KOPT-K1 (cell line): ENCODE measurements around the gene PI4KA.

Experiments
- H3K27ac ChIP-seq: fragments of 200-600 bp; sonication (generic); 2 replicates; pipeline ENCODE4 v1.5.1; 2016; ENCODE audit warnings: antibody characterized with exemption, mild to moderate bottlenecking, low read depth, low read length; ENCODE audit not compliant: poor library complexity, severe bottlenecking
- H3K36me3 ChIP-seq: fragments of 200-600 bp; sonication (generic); 2 replicates; pipeline ENCODE4 v1.5.1; 2017; ENCODE audit warnings: antibody characterized with exemption, mild to moderate bottlenecking, low read length, moderate library complexity; ENCODE audit not compliant: insufficient read depth
- H3K9me3 ChIP-seq: fragments of 200-600 bp; sonication (generic); 2 replicates; pipeline ENCODE4 v1.5.1; 2017; ENCODE audit warnings: antibody characterized with exemption, low read length, mild to moderate bottlenecking; ENCODE audit not compliant: insufficient read depth, poor library complexity, severe bottlenecking

The PI4KA gene

DNA sequence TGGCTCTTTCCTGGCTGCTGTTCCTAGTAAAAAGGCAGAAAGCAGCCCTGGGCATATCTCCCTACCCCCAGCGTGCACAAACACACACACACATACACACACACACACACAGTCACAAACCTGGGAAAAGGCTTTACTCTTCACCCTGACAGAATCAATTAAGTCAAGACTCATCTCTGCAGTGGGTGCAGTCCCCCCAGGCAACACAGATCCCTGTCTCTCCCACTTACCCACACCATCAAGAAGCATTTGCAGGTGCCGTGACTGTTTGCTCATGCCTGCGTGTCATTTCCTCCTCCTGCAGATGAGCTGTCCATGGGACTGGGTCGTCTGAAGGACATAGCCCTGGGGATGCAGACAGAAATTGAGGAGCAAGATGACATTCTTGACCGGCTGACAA, 28.8 kb upstream of the PI4KA start:
- Histone ChIP-seq H3K36me3 (peaks cover 73% of the 10 kb centered on the region), H3K27ac (no peak overlapping the region)

DNA sequence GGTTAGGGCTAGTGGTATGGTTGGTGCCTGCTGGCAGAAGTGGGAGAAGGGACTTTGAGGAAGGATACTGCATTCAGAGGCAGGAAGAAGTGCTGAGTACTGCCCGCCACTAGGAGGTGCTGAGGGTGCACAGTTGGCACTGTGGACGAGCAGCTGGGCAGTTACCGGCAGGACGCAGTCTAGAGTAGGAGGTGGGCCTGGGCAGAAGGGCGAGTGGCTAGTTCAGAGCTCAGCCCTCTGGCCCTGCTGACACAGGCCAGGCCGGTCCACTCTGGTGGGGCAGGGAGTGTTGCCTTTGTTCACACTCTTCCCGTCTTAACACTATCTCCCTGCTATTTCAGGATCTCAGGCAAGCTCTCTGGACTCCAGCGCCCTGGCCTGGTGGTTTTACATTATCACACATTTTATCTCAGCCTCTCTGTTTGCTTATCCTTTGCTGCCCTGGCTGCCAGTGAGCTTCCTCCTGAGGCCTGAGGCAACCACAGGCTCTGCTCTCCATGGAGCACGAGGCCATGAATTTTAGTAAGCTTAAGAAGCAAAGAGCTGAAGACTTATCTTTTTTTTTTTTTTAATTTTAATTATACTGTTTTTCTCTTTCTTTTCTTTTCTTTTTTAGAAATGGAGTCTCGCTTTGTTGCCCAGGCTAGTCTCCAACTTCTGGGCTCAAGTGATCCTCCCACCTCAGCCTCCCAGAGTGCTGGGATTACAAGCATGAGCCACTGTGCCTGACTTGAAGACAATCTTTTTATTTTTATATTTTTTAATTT, 27.1 kb upstream of the PI4KA start:
- H3K36me3 ChIP-seq, result peaks cover 89% of the 10 kb centered on the region
- H3K27ac ChIP-seq, result no peak overlapping the region
- no peaks in the 10 kb centered on the region for H3K9me3 ChIP-seq

More for the DNA sequence above, 28.8 kb upstream of the PI4KA start:
- H3K9me3 ChIP-seq, result no peaks in the 10 kb centered on the region

DNA sequence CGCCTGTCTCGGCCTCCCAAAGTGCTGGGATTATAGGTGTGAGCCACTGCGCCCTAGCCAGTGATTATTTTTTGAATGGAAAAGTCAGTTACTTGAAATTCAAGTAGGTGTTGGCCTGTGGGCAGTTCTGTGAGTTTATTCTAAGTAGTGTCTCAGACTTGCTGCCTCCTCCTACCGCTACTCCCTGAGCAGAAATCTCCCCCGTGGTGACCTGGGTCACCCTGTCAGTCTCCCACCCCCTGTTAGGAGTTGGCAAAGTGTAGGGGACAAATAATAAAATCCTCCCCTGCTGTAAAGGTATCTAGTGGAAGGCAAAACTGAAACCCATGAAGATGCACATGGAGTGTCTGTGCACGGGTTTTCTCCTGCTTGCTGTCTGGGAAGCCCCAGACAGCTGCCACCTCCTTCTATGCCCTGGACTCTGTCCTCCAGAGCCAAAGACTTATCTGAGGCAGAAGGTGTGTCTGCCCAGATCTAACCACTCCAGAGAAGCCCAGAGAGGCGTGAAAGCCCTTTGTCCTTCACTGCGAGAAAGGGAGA, 26.5 kb upstream of the PI4KA start:
- Histone ChIP-seq H3K27ac (no peak overlapping the region), H3K9me3 (no peaks in the 10 kb centered on the region), H3K36me3 (peaks cover 89% of the 10 kb centered on the region)

DNA sequence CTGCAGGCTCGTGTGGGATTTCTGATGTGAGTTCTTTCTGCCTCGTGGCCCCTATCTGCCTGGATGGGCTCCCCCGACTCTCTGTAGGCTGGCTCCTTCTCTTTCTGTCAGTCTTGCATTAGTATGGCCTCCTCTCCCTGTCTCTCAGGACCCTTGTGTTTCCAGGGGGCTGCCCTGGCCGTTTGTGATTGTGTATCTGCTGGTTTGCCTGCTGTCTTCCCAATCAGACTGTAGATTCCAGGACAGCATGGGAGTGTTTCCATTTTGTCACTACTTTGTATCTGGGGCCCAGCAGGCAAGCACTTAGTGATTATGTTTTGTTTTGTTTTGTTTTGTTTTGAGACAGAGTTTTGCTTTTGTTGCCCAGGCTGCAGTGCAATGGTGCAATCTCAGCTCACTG, 25.8 kb upstream of the PI4KA start:
- no peaks in the 10 kb centered on the region for H3K9me3 ChIP-seq
- peaks cover 83% of the 10 kb centered on the region for H3K36me3 ChIP-seq
- H3K27ac ChIP-seq, result no peak overlapping the region

DNA sequence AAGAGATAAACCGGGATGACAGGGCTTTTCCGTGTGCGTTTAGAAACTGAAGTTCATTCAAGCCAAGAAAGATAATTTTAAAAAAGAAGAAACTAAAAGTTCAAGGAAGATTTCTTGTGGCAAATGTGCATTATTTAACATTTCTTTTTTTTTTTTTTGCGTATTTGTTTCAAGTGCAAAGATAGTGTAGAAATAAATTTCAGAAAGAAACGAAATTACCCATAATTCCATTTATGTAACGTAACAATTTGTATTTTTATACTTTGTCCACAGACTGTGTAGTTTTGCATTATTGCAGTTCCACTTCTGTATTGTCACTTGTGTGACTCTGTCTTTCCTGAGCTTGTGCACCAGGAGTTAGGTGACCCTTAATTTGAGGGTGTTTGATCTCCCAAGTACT, 24.2 kb upstream of the PI4KA start:
- peaks cover 68% of the 10 kb centered on the region for H3K36me3 ChIP-seq

DNA sequence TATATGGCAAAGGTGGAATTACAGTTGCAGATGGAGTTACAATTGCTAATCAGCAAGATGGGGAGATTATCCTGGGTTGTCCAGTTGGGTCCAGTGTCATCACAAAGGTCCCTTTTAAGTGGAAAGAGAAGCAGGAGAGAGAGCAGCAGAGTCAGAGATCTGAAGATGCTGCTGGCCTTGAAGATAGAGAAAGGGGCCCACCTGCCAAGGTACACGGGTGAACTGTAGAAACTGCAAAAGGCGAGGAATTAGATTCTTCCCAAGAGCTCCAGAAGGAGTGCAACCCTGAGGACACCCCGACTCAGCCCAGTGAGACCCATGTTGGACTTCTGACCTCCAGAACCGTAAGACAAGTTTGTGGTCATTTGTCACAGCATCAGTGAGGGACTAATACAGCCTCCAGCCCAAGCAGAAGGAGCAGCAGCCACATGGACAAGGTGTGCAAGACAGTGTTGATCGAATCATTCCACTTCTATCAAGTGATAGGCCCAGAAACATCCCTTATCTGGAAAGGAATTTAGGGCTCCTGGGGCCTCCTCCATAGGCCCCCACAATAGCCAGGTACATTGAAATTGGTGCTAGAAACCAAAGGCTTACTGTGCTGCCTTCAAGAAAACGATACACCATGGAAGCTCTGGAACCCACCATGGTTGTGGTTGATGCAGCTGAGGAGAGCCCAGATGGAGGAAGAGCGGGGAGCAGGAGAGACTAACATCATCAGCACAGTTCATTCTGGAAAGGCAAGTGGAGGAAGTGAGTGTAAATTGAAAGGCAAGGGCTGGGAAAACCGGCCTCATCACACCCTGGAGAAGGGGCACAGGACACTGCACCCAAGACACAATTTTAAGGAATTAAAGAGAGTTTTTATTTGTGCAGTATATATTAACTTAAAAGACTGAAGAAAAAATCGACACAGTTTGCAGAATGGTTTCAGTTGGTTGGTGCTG, 23.5 kb upstream of the PI4KA start:
- Histone ChIP-seq H3K9me3 (no peaks in the 10 kb centered on the region), H3K27ac (no peak overlapping the region), H3K36me3 (peaks cover 68% of the 10 kb centered on the region)

More for the DNA sequence above, 24.2 kb upstream of the PI4KA start:
- Histone ChIP-seq H3K9me3 (no peaks in the 10 kb centered on the region), H3K27ac (no peak overlapping the region)

DNA sequence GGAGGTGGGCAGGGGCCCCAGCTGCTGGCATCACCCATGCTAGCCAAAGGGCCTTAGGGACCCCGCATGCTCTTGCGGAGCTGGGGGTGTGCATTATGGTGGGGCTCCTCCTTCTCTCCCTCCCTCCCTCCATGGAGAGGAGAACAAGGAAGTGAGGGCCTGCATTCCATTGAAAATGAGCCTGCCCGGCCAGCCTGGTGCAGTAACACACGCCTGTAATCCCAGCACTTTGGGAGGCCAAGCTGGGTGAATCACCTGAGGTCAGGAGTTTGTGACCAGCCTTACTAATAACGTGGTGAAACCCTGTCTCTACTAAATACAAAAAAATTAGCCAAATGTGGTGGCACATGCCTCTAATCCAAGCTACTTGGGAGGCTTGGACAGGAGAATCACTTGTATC, 22.6 kb upstream of the PI4KA start:
- Histone ChIP-seq H3K27ac (no peak overlapping the region), H3K9me3 (no peaks in the 10 kb centered on the region), H3K36me3 (peaks cover 68% of the 10 kb centered on the region)

DNA sequence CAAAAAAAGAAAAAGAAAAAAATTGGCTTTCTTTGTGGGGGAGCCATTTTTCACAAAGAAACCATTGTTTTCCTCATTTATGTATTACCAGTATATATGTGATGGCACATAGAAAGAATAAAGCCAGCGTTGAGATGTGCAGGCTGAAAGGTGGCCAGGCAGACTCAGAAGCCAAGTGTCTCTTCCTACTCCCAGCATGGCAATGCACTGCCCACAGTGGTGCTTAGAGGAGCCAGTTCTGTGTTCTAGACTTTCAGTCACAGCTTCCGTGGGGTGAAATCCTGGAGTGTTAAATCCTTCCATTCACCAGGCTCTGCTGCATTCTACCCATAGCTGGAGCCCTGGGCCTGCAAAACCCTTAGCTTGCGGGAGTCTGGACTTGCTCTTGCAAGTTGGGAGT, 19.1 kb upstream of the PI4KA start:
- peaks cover 65% of the 10 kb centered on the region for H3K36me3 ChIP-seq
- H3K27ac ChIP-seq, result no peak overlapping the region
- no peaks in the 10 kb centered on the region for H3K9me3 ChIP-seq

DNA sequence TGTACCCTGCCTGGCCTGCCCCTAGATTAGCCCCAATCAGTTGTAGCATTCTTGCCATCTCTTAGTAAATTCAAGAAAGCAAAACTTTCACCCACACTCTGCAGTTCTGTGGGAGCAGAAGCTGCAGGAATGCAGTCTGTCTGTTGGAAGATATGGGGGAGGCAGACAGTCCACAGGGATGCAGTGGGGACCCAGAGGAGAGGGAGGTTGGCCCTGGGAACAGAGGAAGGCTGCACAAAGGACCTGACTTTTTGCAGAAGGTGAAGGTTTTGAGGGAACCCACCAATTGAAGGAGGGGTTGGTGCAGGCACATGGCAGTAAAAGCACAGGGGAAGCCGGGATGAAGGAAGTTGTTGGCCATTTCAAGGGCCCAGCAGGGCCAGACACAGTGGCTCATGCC, 16.7 kb upstream of the PI4KA start:
- H3K9me3 ChIP-seq, result no peaks in the 10 kb centered on the region
- H3K36me3 ChIP-seq, result peaks cover 52% of the 10 kb centered on the region
- no peak overlapping the region for H3K27ac ChIP-seq

DNA sequence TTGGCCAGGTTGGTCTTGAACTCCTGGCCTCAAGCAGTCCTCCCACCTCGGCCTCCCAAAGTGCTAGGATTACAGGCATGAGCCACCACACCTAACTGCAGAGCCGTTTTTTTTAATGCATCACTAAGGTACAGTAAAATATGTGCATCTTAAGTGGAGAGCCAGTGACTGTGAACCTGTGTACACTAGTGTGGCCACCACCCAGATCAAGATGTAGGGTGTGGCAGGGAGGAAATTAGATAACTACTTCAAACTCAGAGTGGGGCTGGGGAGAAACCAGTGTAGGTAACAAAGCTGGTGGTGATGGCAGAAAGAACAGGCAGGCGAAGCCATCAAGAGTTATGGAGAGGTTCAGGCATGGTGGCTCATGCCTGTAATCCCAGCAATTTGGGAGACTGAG, 14.6 kb upstream of the PI4KA start:
- Histone ChIP-seq H3K36me3 (peaks cover 68% of the 10 kb centered on the region), H3K27ac (no peak overlapping the region), H3K9me3 (no peaks in the 10 kb centered on the region)

DNA sequence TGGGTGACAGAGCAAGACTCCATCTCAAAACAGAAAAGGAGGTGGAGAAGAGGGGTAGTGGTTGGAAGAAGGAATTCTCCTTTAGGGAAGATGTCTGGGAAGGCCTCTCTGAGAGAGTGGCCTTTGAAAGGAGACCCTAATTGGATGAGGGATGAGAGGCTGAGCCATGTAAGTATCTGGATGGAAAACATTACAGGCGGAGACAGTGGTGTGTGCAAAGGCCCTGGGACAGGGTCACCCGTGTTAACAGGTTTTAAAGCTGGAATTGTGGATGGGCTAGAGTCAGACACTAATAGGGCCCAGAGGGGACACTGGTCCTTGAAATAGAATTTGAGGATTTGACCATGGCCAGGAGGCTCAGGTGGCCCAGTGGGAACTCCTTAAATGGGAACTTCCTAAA, 10.6 kb upstream of the PI4KA start:
- H3K36me3 ChIP-seq, result peaks cover 52% of the 10 kb centered on the region
- no peak overlapping the region for H3K27ac ChIP-seq

DNA sequence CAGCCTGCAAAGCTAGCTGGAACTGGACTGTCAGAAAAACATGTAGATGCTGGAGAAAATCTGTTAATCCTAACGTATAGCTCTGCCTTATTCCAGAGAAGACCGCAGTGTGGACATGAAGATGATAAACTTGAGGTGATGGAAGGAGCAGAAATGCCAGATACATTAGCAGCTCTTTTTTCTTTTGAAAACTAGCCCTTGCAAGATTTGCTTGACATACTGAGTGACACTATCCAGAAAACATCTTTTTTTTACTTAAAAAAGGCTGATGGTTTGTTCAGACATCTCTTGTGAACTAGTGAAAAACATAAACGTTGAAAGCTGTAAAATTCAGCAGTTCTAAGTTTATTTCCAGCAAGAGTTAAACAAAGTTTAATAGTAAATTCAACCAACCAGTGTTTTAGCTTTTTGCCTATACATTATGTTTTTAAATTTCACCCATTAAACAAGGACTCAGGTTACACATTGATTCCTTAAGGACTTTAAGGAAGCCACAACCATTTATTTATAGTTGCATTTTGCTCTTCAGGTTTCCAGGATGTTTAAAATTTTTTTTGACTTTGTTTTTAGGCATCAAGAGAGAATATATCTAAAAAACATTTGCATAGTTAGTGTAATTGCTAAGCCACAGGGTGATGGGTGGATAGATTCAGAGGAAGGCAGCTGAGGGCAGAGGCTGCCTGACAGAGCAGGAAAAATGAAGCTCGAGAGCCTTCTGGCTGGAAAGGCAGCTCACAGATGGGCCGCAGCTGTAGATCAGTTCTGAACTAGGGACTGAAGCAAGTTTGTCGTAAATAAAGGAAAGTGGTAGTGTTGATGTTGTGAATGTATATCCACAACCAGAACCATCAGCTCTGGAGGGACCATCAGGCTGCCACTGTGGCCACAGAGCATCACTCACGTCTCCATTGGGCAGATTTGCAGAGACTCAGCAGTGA, 9.7 kb upstream of the PI4KA start:
- Histone ChIP-seq H3K27ac (no peak overlapping the region), H3K9me3 (no peaks in the 10 kb centered on the region), H3K36me3 (peaks cover 47% of the 10 kb centered on the region)

More for the DNA sequence above, 10.6 kb upstream of the PI4KA start:
- H3K9me3 ChIP-seq, result no peaks in the 10 kb centered on the region

DNA sequence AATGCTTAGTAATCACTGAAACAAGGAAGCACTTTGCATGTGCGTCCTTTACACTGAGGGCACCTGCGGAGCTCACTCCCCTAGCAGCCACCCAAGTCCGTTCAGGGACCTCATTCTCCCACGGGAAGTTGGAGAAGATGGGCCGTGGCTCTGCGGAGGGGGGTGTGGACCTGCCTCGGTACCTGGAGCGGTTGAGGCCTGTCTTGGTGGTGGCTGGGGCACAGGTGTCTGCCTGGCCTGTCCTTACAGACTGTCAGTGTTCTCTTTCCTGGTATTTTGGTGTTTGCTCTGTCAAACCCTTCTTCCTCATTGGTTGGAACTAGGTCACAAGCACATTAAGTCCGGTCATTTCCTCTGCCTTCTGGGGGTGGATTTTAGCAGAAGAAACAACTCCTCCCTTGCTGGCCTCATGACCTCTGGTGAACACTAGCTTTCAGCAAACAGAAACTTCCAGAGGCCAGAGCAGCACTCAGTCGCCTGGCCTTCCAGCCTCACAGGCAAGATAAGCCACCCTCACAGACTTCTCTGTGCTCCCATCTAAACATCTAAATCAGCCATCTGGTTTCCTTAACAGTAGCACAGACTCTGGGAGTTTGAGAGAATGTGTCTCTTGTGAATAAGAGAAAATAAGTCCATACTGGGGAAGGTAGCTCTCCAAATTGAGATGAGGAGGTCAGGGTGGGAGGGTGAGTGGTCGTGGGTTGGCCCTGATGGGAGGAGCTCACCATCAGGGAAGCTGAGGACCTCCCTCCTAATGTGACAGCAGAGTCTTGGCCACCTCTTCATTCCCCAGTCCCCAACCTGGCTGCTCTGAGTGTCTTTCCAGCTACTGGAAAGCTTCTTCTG, 8.8 kb upstream of the PI4KA start:
- no peak overlapping the region for H3K27ac ChIP-seq
- no peaks in the 10 kb centered on the region for H3K9me3 ChIP-seq
- H3K36me3 ChIP-seq, result peaks cover 51% of the 10 kb centered on the region

DNA sequence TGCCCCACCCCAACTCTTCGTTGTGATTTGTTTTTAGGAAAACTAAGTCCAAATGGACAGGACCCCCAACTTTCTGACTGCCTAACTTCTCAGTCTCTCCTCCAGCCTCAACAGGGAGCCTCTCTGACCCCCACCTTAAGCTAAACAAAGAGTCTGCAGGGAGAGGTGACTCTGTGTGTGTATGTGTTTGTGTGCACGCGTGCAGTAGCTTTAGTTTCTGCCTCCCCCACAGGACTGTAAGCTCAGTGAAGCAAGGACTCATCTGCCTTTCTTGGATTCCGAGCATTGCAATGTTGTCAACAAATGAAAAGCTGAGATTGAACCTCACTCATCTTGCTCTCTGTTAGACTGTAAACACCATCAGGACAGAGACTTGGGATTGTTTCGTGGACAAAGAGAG, 8.1 kb upstream of the PI4KA start:
- Histone ChIP-seq H3K9me3 (no peaks in the 10 kb centered on the region), H3K27ac (no peak overlapping the region), H3K36me3 (peaks cover 57% of the 10 kb centered on the region)
